Measurements from ENCODE around the gene FGF19.

FGF19 gene

GRCh38 chr11:69671734-69672465 is 31.9 kb downstream of the FGF19 start:
- peaks cover 27% of the 10 kb centered on the region for H4K20me1 ChIP-seq (ENCODE audit: insufficient read depth, low read length)
- H3K4me1 ChIP-seq (ENCODE audit: insufficient read depth, low read length), result peaks cover 34% of the 10 kb centered on the region
- no peak overlapping the region for H3K9ac ChIP-seq (ENCODE audit: low read depth, low read length)
- no peak overlapping the region for H3K4me2 ChIP-seq (ENCODE audit: insufficient read depth, low read length)
- peaks cover 51% of the 10 kb centered on the region for H3K36me3 ChIP-seq (ENCODE audit: insufficient read depth, low read length)
- H3K27me3 ChIP-seq (ENCODE audit: insufficient read depth, low read length, poor library complexity), result no peaks in the 10 kb centered on the region
- H2AFZ ChIP-seq (ENCODE audit: low read depth, low read length), result no peak overlapping the region
- no peak for TF ChIP-seq EZH2 (IDR thresholded peaks at IDR 0.05; ENCODE audit: borderline replicate concordance, low read depth, low read length, severe bottlenecking)
- TF ChIP-seq, protein P1, sequence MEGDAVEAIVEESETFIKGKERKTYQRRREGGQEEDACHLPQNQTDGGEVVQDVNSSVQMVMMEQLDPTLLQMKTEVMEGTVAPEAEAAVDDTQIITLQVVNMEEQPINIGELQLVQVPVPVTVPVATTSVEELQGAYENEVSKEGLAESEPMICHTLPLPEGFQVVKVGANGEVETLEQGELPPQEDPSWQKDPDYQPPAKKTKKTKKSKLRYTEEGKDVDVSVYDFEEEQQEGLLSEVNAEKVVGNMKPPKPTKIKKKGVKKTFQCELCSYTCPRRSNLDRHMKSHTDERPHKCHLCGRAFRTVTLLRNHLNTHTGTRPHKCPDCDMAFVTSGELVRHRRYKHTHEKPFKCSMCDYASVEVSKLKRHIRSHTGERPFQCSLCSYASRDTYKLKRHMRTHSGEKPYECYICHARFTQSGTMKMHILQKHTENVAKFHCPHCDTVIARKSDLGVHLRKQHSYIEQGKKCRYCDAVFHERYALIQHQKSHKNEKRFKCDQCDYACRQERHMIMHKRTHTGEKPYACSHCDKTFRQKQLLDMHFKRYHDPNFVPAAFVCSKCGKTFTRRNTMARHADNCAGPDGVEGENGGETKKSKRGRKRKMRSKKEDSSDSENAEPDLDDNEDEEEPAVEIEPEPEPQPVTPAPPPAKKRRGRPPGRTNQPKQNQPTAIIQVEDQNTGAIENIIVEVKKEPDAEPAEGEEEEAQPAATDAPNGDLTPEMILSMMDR (IDR thresholded peaks at IDR 0.05; ENCODE audit: borderline replicate concordance, extremely low read depth, low read length, poor library complexity, severe bottlenecking), result no peak
- H3K79me2 ChIP-seq (ENCODE audit: insufficient read depth, low read length), result peaks cover 31% of the 10 kb centered on the region
- no peak overlapping the region for H3K4me3 ChIP-seq (ENCODE audit: low read depth in 1 of 2, low read length in 2 of 2)
- H3K9me3 ChIP-seq (ENCODE audit: insufficient read depth, low read length, severe bottlenecking), result no peaks in the 10 kb centered on the region
- no peak overlapping the region for H3K27ac ChIP-seq (ENCODE audit: low read length)
- ATAC-seq (ENCODE audit: insufficient read depth, low read depth), result no peak
- DNase-seq, result no peak

- Histone ChIP-seq H3K36me3 (ENCODE audit: insufficient read depth, low read length) (peaks cover 61% of the 10 kb centered on the region), H3K4me3 (ENCODE audit: low read depth in 1 of 2, low read length in 2 of 2) (no peak overlapping the region), H3K27ac (ENCODE audit: low read length) (no peak overlapping the region), H3K4me1 (ENCODE audit: insufficient read depth, low read length) (peaks cover 27% of the 10 kb centered on the region), H3K4me2 (ENCODE audit: insufficient read depth, low read length) (no peak overlapping the region), H3K27me3 (ENCODE audit: insufficient read depth, low read length, poor library complexity) (no peaks in the 10 kb centered on the region), H2AFZ (ENCODE audit: low read depth, low read length) (no peak overlapping the region), H4K20me1 (ENCODE audit: insufficient read depth, low read length) (peaks cover 30% of the 10 kb centered on the region), H3K9me3 (ENCODE audit: insufficient read depth, low read length, severe bottlenecking) (no peaks in the 10 kb centered on the region), H3K9ac (ENCODE audit: low read depth, low read length) (no peak overlapping the region), H3K79me2 (ENCODE audit: insufficient read depth, low read length) (peaks cover 31% of the 10 kb centered on the region)
- TF ChIP-seq, protein P1 (IDR thresholded peaks at IDR 0.05; ENCODE audit: borderline replicate concordance, extremely low read depth, low read length, poor library complexity, severe bottlenecking), result peak; percentile 88
- TF ChIP-seq EZH2 (IDR thresholded peaks at IDR 0.05; ENCODE audit: borderline replicate concordance, low read depth, low read length, severe bottlenecking), result no peak
- DNase-seq (peak; percentile 66), ATAC-seq (ENCODE audit: insufficient read depth, low read depth) (peak; percentile 53)
Observed at GRCh38 chr11:69670158-69670845, 33.5 kb downstream of the FGF19 start.

- Histone ChIP-seq H3K9ac (ENCODE audit: low read depth, low read length) (no peak overlapping the region), H3K4me3 (ENCODE audit: low read depth in 1 of 2, low read length in 2 of 2) (no peak overlapping the region), H3K27ac (ENCODE audit: low read length) (no peak overlapping the region), H3K9me3 (ENCODE audit: insufficient read depth, low read length, severe bottlenecking) (no peaks in the 10 kb centered on the region), H3K4me2 (ENCODE audit: insufficient read depth, low read length) (no peak overlapping the region), H3K4me1 (ENCODE audit: insufficient read depth, low read length) (peaks cover 26% of the 10 kb centered on the region), H2AFZ (ENCODE audit: low read depth, low read length) (no peak overlapping the region), H3K36me3 (ENCODE audit: insufficient read depth, low read length) (peaks cover 70% of the 10 kb centered on the region), H4K20me1 (ENCODE audit: insufficient read depth, low read length) (peaks cover 24% of the 10 kb centered on the region), H3K27me3 (ENCODE audit: insufficient read depth, low read length, poor library complexity) (no peaks in the 10 kb centered on the region), H3K79me2 (ENCODE audit: insufficient read depth, low read length) (peaks cover 24% of the 10 kb centered on the region)
- DNase-seq (no peak), ATAC-seq (ENCODE audit: insufficient read depth, low read depth) (no peak)
- TF ChIP-seq, protein P1 (IDR thresholded peaks at IDR 0.05; ENCODE audit: borderline replicate concordance, extremely low read depth, low read length, poor library complexity, severe bottlenecking), result no peak
- no peak for TF ChIP-seq EZH2 (IDR thresholded peaks at IDR 0.05; ENCODE audit: borderline replicate concordance, low read depth, low read length, severe bottlenecking)
Observed at GRCh38 chr11:69669486-69669885, 34.3 kb downstream of the FGF19 start.
